Choroid plexus epithelial cell (primary cell): ENCODE data around the gene RRH.

Source experiments
- DNase-seq: peaks from one replicate; pipeline ENCODE4 v3.0.0-alpha.2; 2010; ENCODE audit warnings: low read depth
- H3K4me3 ChIP-seq: 2 replicates; pipeline ENCODE4 v1.5.1; 2011; ENCODE audit warnings: low read depth, mild to moderate bottlenecking, control low read depth, low read length, moderate library complexity
- TF ChIP-seq, protein P1 (sequence below): conservative IDR thresholded peaks from 2 replicates; pipeline ENCODE4 v1.5.1; 2011; ENCODE audit warnings: low read depth, mild to moderate bottlenecking, control low read depth, inconsistent platforms, low read length, moderate library complexity

The RRH gene

DNA sequence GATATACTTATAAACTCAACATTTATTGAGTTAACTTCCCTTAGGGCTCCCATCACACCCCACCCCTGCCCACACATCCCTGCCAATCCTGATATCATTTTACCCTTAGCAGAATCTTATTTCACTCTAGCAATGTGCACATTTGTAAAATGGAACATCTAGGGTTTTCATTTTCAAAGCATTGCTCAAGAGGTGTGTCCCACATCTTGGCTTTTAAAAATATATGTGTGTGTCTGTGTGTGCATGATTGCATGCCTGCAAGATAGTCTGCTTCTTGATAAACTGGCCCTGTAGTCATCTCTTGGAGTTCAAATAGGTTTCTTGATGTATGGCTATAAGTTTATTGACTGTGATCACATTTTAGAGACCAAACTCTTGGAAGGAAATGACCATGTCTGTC lies 58.5 kb downstream of the RRH start:
- TF ChIP-seq, protein P1, sequence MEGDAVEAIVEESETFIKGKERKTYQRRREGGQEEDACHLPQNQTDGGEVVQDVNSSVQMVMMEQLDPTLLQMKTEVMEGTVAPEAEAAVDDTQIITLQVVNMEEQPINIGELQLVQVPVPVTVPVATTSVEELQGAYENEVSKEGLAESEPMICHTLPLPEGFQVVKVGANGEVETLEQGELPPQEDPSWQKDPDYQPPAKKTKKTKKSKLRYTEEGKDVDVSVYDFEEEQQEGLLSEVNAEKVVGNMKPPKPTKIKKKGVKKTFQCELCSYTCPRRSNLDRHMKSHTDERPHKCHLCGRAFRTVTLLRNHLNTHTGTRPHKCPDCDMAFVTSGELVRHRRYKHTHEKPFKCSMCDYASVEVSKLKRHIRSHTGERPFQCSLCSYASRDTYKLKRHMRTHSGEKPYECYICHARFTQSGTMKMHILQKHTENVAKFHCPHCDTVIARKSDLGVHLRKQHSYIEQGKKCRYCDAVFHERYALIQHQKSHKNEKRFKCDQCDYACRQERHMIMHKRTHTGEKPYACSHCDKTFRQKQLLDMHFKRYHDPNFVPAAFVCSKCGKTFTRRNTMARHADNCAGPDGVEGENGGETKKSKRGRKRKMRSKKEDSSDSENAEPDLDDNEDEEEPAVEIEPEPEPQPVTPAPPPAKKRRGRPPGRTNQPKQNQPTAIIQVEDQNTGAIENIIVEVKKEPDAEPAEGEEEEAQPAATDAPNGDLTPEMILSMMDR = no peak
- DNase-seq = no peak
- no peak overlapping the region for H3K4me3 ChIP-seq

GRCh38 chr4:109887071-109887470 lies 59.3 kb downstream of the RRH start:
- TF ChIP-seq, protein P1 = no peak
- H3K4me3 ChIP-seq = no peak overlapping the region
- DNase-seq = no peak

DNA sequence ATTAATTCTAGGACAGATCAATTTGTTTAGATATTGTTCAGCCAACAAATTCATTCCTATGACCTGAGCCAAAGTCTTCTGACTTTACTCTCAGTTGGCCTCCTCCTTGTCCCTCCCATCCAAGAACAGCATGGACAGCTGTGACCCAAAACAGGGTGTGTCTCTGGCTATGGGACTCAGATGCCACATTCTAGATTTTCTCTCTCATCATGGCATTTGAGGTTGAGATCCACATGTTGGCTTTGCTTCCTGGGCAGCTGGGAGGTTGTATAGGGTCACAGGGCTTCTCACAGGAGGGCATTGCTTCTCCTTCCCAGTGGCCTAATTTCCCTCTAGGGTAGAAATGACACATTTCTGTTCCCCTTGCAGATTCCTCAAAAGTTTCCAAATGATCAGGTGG lies 62.3 kb downstream of the RRH start:
- TF ChIP-seq, protein P1 = no peak
- no peak for DNase-seq

More for the DNA sequence above, 62.3 kb downstream of the RRH start:
- H3K4me3 ChIP-seq = no peak overlapping the region
